K562 (cell line): Measurements from ENCODE around the gene LRRC27. TPM values are rescaled to one million over a fixed set of nuclear protein-coding genes. Genes with fewer than 3 reads are reported as not detected.

Experiments
- ATAC-seq: fragments of 200-7000 bp; cut with Tn5 transposase; 3 replicates; pipeline ENCODE4 v1.9.1; 2020; ENCODE audit warnings: moderate library complexity
- BruUV-seq: library from RNA; stranded (reverse); fragments of 400-500 nt; replicated peaks from 2 replicates; lab custom pipeline; 2021; lab: Mats Ljungman, UMichigan
- CTCF ChIA-PET: fragments of 300-600 bp; formaldehyde crosslinking; extraction: SDS; loops from one replicate; lab custom pipeline; 2021; ENCODE audit warnings: low intra/inter-chr PET ratio; lab: Yijun Ruan, JAX
- POLR2A ChIA-PET: fragments of 300-600, 350-650 bp; sonication (Branson Sonifier 250); formaldehyde crosslinking; extraction: SDS; loops from one replicate; lab custom pipeline; 2021; ENCODE audit warnings: antibody characterized with exemption, inconsistent platforms; lab: Yijun Ruan, JAX
- DNase-seq, 4 experiments: peaks; one replicate each; pipeline versions ENCODE4 v3.0.0 to v3.0.0-alpha.2; 2011 to 2018; ENCODE audit warnings: low spot score in 3 of 4, mixed read lengths in 3 of 4; ENCODE audit errors: extremely low read depth in 1 of 4
- FAIRE-seq: peaks from 2 replicates; lab custom pipeline; 2011; peaks lifted over from hg19 to GRCh38; lab: Jason Lieb, UNC
- H2AFZ ChIP-seq: 2 replicates; pipeline ENCODE4 v1.6.0; 2011; ENCODE audit warnings: low read depth, low read length, control low read depth, inconsistent platforms
- H3K27ac ChIP-seq: fragments of 200-600 bp; 3 replicates; pipeline ENCODE4 v1.8.0; 2011; ENCODE audit warnings: low read depth, mild to moderate bottlenecking, control low read depth, inconsistent platforms, low read length, moderate library complexity, mixed read lengths; ENCODE audit errors: extremely low read depth
- H3K27me3 ChIP-seq, 2 experiments: fragments of 300-600 bp in 1 of 2; 2 replicates in 1 of 2; 3 replicates in 1 of 2; pipeline versions ENCODE4 v1.6.0 to v1.8.0; 2011; ENCODE audit warnings: inconsistent platforms in 2 of 2, low read length in 2 of 2, mild to moderate bottlenecking in 1 of 2, mixed read lengths in 1 of 2, moderate library complexity in 1 of 2; ENCODE audit not compliant: control insufficient read depth in 2 of 2, insufficient read depth in 2 of 2
- H3K36me3 ChIP-seq: fragments of 300-600 bp; 3 replicates; pipeline ENCODE4 v1.8.0; 2011; ENCODE audit warnings: mild to moderate bottlenecking, low read length, inconsistent platforms; ENCODE audit not compliant: control insufficient read depth, insufficient read depth
- H3K4me1 ChIP-seq, 2 experiments: fragments of 200-600 bp in 1 of 2; replicated peaks in 1 of 2; 2 replicates in 1 of 2; 3 replicates in 1 of 2; pipeline versions ENCODE4 v1.5.1 to v1.8.0; 2011; ENCODE audit warnings: inconsistent platforms in 2 of 2, low read length in 2 of 2, mild to moderate bottlenecking in 1 of 2, mixed read lengths in 1 of 2, moderate library complexity in 1 of 2; ENCODE audit not compliant: control insufficient read depth in 2 of 2, insufficient read depth in 2 of 2
- H3K4me2 ChIP-seq: 2 replicates; pipeline ENCODE4 v1.6.1; 2011; ENCODE audit warnings: low read length, control low read depth, inconsistent platforms, mixed read lengths; ENCODE audit not compliant: insufficient read depth
- H3K4me3 ChIP-seq: fragments of 200-600 bp; sonication (generic), shearing (Covaris generic); 2 replicates; pipeline ENCODE4 v1.5.1; 2016; ENCODE audit warnings: control low read depth, inconsistent platforms
- H3K79me2 ChIP-seq: fragments of 200-600 bp; 3 replicates; pipeline ENCODE4 v1.8.0; 2011; ENCODE audit warnings: low read length, inconsistent platforms; ENCODE audit not compliant: control insufficient read depth, insufficient read depth
- H3K9ac ChIP-seq, 2 experiments: 2 replicates each; pipeline versions ENCODE4 v1.6.0 to v1.6.1; 2011; ENCODE audit warnings: low read depth in 2 of 2, low read length in 2 of 2, control low read depth in 1 of 2, inconsistent platforms in 1 of 2, mild to moderate bottlenecking in 1 of 2, mixed read lengths in 1 of 2; ENCODE audit not compliant: insufficient read depth in 1 of 2
- H3K9me1 ChIP-seq: one replicate; pipeline ENCODE4 v1.6.0; 2011; ENCODE audit warnings: inconsistent platforms, mild to moderate bottlenecking, low read length, moderate library complexity; ENCODE audit not compliant: control insufficient read depth, insufficient read depth
- H3K9me3 ChIP-seq: replicated peaks from 2 replicates; pipeline ENCODE4 v1.5.1; 2011; ENCODE audit warnings: low read depth, low read length, inconsistent platforms; ENCODE audit not compliant: control insufficient read depth, insufficient read depth
- H4K20me1 ChIP-seq: replicated peaks from 2 replicates; pipeline ENCODE4 v1.6.1; 2011; ENCODE audit warnings: low read length, inconsistent platforms, mixed read lengths; ENCODE audit not compliant: control insufficient read depth, insufficient read depth
- FOXK2 ChIP-seq, 2 experiments: fragments of 450-650 bp; IDR thresholded peaks in 1 of 2; conservative IDR thresholded peaks in 1 of 2; 2 replicates each; pipeline ENCODE4 v1.6.1; 2016; ENCODE audit warnings: low read depth in 2 of 2, mild to moderate bottlenecking in 1 of 2
- ILF3 ChIP-seq: fragments of 450-650 bp; IDR thresholded peaks from 2 replicates; pipeline ENCODE4 v1.6.1; 2018; ENCODE audit warnings: antibody characterized with exemption, mild to moderate bottlenecking, moderate library complexity, borderline replicate concordance
- RHOXF2B ChIP-seq: fragments of 250-450 bp; sonication (Bioruptor Pico); conservative IDR thresholded peaks from 2 replicates; pipeline ENCODE4 v1.5.1; 2021
- XRCC5 ChIP-seq: fragments of 200-400 bp; formaldehyde crosslinking; IDR thresholded peaks from 2 replicates; pipeline ENCODE4 v1.6.1; 2017; ENCODE audit warnings: low read depth, mild to moderate bottlenecking, low read length
- WGBS: fragments of 100-300 bp; shearing (Covaris generic); methylation state at CpG from one replicate; pipeline ENCODE4 v1.1.6; 2016; ENCODE audit warnings: low coverage, mixed read lengths; ENCODE audit not compliant: insufficient coverage; ENCODE audit errors: missing lambda C conversion rate; 5-methylcytosine and 5-hydroxymethylcytosine counted together
- in situ Hi-C: fragments of 300-500 bp; cut with MboI; formaldehyde crosslinking; loops from 4 replicates; pipeline ENCODE4 v1.15.0; 2018; ENCODE audit warnings: inconsistent platforms, mixed read lengths
- intact Hi-C: fragments of 100-400 bp; cut with micrococcal nuclease; formaldehyde crosslinking; loops from 2 replicates; pipeline ENCODE4 v1.14.2; 2022
- polyA plus RNA-seq, 8 experiments: library from polyadenylated mRNA; depleted of rRNA in 4 of 8; stranded (reverse) in 5 of 8; unstranded in 3 of 8; fragments of >200 nt; fragmentation: Nextera tagmentation in 2 of 8; fragmentation: Illumina TruSeq in 1 of 8; extraction: Ambion mirVana in 2 of 8; extraction: Trizol in 1 of 8; gene quantifications; 2 replicates each; pipeline versions ENCODE4 v1.2.1 to v1.2.3, GENCODE V29; 2011 to 2014; ENCODE audit warnings: inconsistent platforms in 1 of 8, missing spikeins in 1 of 8
- total RNA-seq, 7 experiments: library from RNA; depleted of rRNA in 6 of 7; stranded (reverse); fragments of >200 nt in 6 of 7; fragmentation: Illumina TruSeq in 2 of 7; extraction: Trizol in 2 of 7; gene quantifications; 2 replicates each; pipeline versions ENCODE4 v1.2.1 to v1.2.3, GENCODE V29; 2011 to 2021; ENCODE audit warnings: low replicate concordance in 1 of 7
- TF ChIP-seq, protein P1 (sequence below), 2 experiments: IDR thresholded peaks in 1 of 2; conservative IDR thresholded peaks in 1 of 2; 2 replicates each; pipeline ENCODE4 v1.6.1; 2016; ENCODE audit warnings: low read depth in 2 of 2, mild to moderate bottlenecking in 1 of 2, missing compliant biosample characterization in 1 of 2, missing genetic modification characterization in 1 of 2, moderate library complexity in 1 of 2

LRRC27 gene
- total and polyA plus RNA-seq, 9 of the 15 experiments (the other 6 are each of a cell fraction or from before 2014, with no cell fraction given), result 0.10 to 2.7 (median 1.4) TPM

DNA sequence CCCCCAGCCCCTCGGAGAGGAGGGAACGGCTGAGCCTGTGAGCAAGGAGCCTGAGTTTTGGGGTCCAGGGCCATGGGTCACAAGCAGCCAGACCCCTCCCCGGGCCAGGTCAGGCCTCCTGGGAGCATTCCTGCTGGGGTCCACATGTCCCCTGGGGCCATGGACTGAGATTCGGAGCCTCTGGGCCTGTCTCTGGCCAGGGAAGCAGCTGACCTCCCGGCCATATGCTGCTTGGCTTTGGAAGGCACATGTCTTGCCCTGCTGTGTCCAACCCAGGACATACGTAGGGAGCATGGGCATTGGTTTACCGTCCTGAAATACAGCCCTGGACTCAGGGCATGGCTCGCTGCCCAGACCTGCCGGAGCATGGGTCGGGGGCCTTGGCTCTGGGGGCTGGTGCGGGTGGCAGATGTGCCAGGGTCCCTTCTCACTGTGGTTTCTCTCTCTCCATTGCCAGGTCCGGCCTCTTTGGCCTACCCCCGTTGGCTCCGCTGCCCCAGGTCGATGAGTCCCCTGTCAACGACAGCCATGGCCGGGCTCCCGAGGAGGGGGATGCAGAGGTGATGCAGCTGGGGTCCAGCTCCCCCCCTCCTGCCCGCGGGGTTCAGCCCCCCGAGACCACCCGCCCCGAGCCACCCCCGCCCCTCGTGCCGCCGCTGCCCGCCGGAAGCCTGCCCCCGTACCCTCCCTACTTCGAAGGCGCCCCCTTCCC is 72.3 kb downstream of the LRRC27 start:
- Histone ChIP-seq H3K4me3 (no peak overlapping the region), H3K9ac (no peak overlapping the region), H3K79me2 (no peaks in the 10 kb centered on the region; the same call in 2 of the 3 replicates), H3K27me3 (no peaks in the 10 kb centered on the region), H3K9me1 (no peaks in the 10 kb centered on the region), H4K20me1 (no peaks in the 10 kb centered on the region), H3K4me1 (peaks cover 0 to 61% of the 10 kb centered on the region in 2 experiments; a peak in 2 of 5 replicates), H2AFZ (no peak overlapping the region), H3K9me3 (no peaks in the 10 kb centered on the region), H3K4me2 (no peak overlapping the region), H3K27ac (no peak overlapping the region), H3K36me3 (peaks cover 12% of the 10 kb centered on the region; the same call in 1 of the 3 replicates)
- POLR2A ChIA-PET, result no interaction called here
- TF ChIP-seq, protein P1, sequence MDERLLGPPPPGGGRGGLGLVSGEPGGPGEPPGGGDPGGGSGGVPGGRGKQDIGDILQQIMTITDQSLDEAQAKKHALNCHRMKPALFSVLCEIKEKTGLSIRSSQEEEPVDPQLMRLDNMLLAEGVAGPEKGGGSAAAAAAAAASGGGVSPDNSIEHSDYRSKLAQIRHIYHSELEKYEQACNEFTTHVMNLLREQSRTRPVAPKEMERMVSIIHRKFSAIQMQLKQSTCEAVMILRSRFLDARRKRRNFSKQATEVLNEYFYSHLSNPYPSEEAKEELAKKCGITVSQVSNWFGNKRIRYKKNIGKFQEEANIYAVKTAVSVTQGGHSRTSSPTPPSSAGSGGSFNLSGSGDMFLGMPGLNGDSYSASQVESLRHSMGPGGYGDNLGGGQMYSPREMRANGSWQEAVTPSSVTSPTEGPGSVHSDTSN (CRISPR knock-in tag; IDR thresholded peaks at IDR 0.05; ENCODE audit: low read depth), result no peak
- TF ChIP-seq, protein P1 (tag; conservative IDR thresholded peaks at IDR 0.05; ENCODE audit: low read depth), result no peak
- no peak for TF ChIP-seq ILF3
- TF ChIP-seq RHOXF2B, result no peak
- TF ChIP-seq FOXK2 (conservative IDR thresholded peaks at IDR 0.05 in 1 of 2, IDR thresholded peaks at IDR 0.05 in 1 of 2; ENCODE audit: low read depth in 2 of 2), result no peak
- no peak for TF ChIP-seq XRCC5
- in situ Hi-C loops (no loop called here), intact Hi-C loops (no loop called here)
- FAIRE-seq (no peak), DNase-seq (no peak), ATAC-seq (no peak)
- 79% methylated on average over 10 of the region's 32 CpGs for WGBS
- no TSS peak for BruUV-seq
- CTCF ChIA-PET, result no interaction called here
